AG09309 (cell line): ENCODE data around the gene CLMP.

ENCODE experiments used
- DNase-seq: peaks from one replicate; pipeline ENCODE4 v3.0.0-alpha.2; 2010; ENCODE audit warnings: low read depth
- H3K4me3 ChIP-seq: 2 replicates; pipeline ENCODE4 v1.5.1; 2011; ENCODE audit warnings: mild to moderate bottlenecking, low read depth, low read length, moderate library complexity; ENCODE audit not compliant: control insufficient read depth
- CTCF ChIP-seq: IDR thresholded peaks from 2 replicates; pipeline ENCODE4 v1.5.1; 2011; ENCODE audit warnings: mild to moderate bottlenecking, low read depth, low read length, inconsistent platforms; ENCODE audit not compliant: insufficient read depth, control insufficient read depth; ENCODE audit errors: missing control alignments

Gene CLMP

DNA sequence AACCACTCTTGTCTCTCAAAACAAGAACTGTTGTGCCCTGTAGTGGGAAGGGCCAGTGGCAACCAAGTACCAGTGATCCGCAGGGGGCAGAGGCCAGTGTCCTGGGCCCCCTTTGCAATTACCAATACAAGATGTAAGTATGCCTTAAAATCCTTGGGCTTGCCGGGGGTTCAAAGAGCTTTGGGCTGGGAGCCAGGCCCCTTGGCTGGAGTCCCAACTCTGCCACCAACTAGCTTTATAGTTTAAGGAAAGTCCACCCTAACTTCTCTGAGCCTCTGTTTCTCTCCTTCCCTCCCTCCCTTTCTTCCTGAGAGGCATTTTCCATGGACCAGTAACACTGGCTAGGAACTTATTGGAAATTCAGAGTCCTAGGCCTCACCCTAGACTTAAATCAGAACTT is 15.5 kb downstream of the CLMP start:
- no peak for DNase-seq
- H3K4me3 ChIP-seq: no peak overlapping the region
- TF ChIP-seq CTCF: no peak

- no peak for TF ChIP-seq CTCF
- DNase-seq: no peak
- H3K4me3 ChIP-seq: no peak overlapping the region
Observed at GRCh38 chr11:123178186-123178585, 16.9 kb downstream of the CLMP start.

GRCh38 chr11:123176785-123177184 is 18.3 kb downstream of the CLMP start:
- H3K4me3 ChIP-seq: no peak overlapping the region
- no peak for TF ChIP-seq CTCF
- no peak for DNase-seq

DNA sequence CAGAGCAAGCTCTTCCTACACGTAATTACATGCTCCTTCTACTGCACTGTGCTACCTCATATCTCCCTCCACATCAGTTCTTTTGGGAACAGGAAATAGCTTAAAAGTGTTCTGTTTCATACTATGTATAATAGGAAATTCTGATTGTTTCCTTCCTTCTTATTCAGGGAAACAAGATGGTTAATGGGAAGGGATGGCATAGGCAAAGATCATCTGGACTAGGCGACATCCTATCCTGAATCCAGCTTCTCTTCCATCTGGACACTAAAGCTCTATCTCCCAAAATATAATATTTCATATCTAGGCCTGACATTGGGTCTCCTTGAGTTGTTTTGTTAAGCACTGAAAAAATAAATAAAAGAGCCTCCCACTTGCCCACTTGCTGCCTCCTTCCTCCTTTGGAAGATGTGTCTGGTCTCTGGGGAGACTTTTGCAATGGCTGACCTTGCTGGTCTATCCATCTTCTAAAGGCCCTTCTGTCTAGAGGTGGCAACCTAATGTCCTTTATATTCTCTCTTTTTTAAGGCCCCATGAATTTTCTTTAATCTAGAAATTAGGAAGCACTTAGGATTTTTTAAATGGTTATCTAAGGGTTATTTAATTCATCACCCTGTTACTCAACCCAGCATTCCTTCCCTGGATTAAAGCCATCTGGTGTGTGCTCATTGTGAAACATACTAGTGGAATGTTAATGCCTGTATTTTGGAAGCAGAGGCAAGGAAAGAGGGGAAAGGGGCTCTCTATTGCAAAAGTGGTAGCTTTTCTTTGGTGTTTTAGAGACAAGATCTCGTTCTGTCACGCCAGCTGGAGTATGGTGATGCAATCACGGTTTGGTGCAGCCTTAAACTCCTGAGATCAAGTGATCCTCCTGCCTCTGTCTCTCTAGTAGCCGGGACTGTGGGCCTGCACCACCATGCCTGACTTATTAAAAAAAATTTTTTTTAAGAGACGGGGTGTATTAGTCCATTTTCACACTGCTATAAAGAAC is 20.6 kb downstream of the CLMP start:
- peak; percentile 98 for DNase-seq
- no peak for TF ChIP-seq CTCF
- no peak overlapping the region for H3K4me3 ChIP-seq

DNA sequence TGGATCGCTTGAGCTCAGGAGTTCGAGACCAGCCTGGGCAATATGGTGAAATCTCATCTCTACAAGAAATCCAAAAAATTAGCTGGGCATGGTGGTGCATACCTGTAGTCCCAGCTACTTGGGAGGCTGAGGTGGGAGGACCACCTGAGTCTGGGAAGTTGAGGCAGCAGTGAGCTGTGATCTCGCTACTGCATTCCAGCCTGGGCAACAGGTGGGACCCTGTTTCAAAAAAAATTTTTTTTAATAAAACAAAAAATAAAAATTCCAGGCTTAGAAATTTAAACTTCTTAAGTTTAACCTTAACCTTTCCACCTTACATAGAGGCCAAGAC is 21.2 kb downstream of the CLMP start:
- DNase-seq: no peak
- no peak overlapping the region for H3K4me3 ChIP-seq
- no peak for TF ChIP-seq CTCF

DNA sequence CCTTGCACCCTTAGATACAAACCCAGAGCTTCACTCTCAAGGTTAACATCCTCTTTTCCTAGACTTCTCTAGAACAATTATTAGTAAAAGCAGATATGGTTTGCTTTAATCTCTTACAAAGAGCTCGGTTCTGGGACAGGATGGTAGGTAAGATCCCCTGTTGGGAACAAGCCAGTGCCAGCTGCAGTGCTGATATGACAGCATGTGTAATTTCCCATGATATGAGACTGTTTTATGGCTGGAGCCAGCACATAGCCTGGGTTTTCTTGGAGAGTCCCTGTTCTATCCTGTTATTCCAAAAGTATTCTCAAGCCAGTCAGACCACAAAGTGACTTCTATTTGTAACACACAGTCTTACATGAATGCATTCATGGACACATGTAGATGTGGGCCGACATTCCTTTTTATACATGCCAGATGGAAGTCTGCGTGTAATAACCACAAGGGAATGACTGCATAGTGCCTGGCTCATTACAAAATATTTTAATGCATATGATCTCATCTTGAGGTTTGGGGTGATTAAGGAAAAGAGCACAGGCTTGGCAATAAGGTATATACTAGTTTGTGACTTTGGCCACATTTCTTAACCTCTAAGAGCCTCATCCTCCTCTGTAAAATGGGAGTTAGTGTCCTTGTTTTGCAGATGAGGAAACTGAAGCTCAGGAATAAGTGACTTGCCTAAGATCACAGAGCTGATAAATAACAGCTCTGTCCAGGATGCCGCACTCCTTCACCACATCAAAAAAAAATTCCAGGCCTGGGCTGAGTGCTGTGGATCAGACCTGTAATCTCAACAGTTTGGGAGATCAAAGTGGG is 21.8 kb downstream of the CLMP start:
- TF ChIP-seq CTCF: no peak
- peak; percentile 98 for DNase-seq
- H3K4me3 ChIP-seq: no peak overlapping the region
